ENCODE data around the gene PNMA1.
"Not testable (repeated sequence)": the region's sequence is repeated elsewhere in the genome, so short reads cannot be mapped to it uniquely, and the experiment has no call there.

The PNMA1 gene

GRCh38 chr14:73714656-73715081 is 485 bp upstream of the PNMA1 start:
- DNase-seq, result no peak

- DNase-seq, result no peak
Measured at GRCh38 chr14:73713206-73713802, 880 bp downstream of the PNMA1 start.

- no peak for DNase-seq
Measured at GRCh38 chr14:73712540-73713180, 1.5 kb downstream of the PNMA1 start.

GRCh38 chr14:73712071-73712506 is 2.1 kb downstream of the PNMA1 start:
- no peak for DNase-seq

- DNase-seq, result no peak
Measured at GRCh38 chr14:73710737-73711136, 3.4 kb downstream of the PNMA1 start.

GRCh38 chr14:73709904-73710469 is 4.2 kb downstream of the PNMA1 start:
- no peak for DNase-seq

DNA sequence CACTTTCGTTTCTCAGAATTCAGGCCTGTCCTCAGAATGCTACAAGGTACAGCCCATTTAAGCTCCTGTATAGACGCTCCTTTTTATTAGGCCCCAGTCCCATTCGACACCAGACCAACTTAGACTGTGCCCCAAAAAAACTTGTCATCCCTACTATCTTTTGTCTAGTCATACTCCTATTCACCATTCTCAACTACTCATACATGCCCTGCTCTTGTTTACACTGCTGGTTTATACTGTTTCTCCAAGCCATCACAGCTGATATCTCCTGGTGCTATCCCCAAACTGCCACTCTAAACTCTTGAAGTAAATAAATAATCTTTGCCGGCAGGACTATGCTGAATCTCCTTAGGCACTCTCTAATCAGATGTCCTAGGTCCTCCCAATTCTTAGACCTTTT is 6.1 kb downstream of the PNMA1 start:
- not testable (repeated sequence) for DNase-seq

DNA sequence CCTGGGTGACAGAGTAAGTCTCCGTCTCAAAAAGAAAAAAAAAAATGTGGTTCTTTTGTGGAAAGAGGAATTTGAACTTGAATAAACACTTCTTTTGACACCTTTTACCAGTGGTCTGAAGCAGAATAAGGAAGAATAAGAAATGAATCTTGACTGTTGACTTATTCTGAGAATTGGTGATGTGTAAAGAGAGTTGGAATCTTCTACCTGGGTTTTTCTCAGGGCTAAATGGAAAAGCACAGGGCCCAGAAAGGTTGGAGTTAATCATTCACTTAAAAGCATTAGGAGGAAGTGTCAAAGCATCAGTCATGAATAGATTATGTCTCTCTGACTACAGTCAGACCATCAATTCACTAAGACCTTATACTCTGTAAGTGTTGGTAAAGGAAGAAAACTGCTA is 13.9 kb downstream of the PNMA1 start:
- DNase-seq, result no peak

DNA sequence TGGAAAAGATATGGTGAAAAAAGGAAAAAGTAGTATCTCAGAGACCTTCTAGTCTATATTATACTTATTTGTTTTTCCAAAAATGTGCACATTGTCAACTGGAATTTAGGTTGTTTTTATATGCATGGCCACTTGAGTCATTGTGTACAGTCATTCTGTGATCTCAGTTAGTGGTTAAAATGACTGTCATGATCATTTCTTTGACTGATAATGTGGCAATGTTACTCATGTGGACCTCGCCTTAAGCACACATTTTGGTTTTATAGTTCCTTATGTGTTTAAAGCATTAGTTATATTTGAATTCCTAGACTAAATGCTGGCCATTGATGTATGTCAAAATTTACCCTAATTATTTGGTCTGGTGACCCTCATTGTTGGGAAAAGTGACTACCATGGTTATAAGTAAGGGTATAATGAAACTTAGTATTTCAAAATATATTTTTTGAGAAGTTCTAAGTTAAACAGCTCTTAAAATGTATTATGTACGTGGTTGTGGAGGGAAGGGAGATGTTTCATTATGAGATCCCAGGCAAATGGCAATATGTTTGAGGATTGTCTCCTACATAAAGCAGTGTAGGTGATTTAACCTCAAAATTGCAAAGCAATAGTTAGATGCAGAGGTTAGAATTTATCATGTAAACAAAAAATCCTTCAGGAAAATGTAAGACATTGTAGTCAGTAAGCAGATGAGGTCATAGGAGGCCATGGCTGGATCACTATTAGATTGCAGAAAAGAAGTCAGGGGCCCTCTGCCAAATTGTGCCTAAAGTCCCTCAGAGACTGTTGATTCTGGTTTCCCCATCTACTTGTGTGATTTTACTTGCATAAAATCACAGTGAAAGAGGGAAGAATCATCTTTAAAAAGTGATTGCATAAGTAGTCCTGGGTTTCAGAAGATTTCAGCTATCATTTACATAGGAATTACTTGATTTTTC is 17.5 kb downstream of the PNMA1 start:
- DNase-seq, result no peak

GRCh38 chr14:73695997-73696396 is 18.2 kb downstream of the PNMA1 start:
- no peak for DNase-seq

GRCh38 chr14:73695082-73695481 is 19.1 kb downstream of the PNMA1 start:
- no peak for DNase-seq

GRCh38 chr14:73694083-73694482 is 20.1 kb downstream of the PNMA1 start:
- DNase-seq, result no peak

GRCh38 chr14:73686901-73687300 is 27.3 kb downstream of the PNMA1 start:
- no peak for DNase-seq

DNA sequence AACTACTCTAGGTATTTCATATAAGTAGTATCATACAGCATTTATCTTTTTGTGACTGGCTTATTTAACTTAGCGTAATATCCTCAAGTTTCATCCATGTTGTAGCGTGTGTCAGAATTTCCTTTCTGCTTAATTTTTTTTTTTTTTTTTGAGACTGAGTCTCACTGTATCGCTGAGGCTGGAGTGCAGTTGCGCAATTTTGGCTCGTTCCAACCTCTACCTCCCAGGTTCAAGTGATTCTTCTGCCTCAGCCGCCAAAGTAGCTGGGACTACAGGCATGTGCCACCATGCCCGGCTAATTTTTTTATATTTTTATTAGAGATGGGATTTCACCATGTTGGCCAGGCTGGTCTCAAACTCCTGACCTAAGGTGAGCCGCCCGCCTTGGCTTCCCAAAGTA is 28.9 kb downstream of the PNMA1 start:
- DNase-seq, result no peak

- no peak for DNase-seq
Measured at GRCh38 chr14:73684627-73685026, 29.6 kb downstream of the PNMA1 start.

DNA sequence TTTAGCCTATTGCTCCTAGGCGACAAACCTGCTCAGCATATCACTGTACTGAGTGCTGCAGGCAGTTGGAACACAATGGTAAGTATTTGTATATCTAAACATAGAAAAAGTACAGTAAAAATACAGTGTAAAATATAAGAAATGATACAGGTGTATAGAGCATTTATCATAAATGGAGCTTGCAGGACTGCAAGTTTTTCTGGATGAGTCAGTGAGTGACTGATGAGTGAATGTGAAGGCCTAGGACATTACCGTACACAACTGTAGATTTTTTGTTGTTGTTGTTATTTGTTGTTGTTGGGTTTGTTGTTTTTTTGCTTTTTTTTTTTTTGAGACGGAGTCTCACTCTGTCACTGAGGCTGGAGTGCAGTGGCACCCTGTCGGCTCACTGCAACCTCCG is 33.4 kb downstream of the PNMA1 start:
- DNase-seq, result no peak

DNA sequence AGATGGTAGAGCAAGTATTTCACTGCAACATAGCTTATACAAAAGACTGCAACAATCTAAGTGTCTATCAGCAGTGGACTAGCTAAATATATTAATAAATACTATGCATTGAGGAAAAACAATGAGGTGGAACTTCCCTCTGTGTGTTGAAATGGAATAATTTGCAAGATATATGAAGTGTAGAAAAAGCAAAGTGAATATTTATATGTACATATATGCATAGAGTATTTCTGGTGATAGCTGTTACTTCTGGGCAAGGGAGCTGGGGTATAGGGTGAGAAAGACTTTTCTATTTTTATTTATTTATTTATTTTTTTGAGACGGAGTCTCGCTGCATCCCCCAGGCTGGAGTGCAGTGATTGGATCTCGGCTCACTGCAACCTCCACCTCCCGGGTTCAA is 35.5 kb downstream of the PNMA1 start:
- no peak for DNase-seq

DNA sequence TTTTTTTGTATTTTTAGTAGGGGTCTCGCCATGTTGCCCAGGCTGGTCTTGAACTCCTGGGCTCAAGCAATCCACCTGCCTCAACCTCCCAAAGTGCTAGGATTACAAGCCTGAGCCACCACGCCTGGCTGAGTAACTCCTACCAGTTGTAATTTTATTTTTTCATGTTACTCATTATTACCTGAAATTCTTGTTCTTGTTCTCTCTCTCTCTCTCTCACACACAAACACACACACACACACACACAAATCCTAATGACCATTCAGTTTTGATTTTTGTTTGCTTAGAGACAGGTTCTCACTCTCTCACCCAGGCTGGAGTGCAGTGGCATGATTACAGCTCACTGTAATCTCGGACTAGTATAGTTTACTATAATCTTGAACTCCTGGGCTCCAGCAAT is 39.2 kb downstream of the PNMA1 start:
- DNase-seq, result no peak

DNA sequence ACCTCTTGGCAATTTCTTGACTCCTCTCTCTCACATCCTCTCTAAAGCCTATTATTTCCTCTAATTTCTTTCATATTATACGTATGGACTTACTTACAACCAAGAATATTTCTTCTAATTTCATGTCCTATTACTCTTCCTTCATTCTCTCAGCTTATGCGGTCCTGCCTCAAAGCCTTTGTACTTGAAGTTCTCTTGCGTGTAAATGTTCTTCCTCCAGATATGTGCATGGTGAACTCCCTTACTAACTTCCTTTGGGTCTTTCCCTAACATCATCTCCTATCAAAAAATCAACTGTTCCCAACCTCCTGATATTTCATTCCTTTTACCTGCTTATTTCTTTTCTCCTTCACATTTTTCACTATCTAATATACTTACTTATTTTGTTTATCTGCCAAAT is 46.3 kb downstream of the PNMA1 start:
- DNase-seq, result no peak

DNA sequence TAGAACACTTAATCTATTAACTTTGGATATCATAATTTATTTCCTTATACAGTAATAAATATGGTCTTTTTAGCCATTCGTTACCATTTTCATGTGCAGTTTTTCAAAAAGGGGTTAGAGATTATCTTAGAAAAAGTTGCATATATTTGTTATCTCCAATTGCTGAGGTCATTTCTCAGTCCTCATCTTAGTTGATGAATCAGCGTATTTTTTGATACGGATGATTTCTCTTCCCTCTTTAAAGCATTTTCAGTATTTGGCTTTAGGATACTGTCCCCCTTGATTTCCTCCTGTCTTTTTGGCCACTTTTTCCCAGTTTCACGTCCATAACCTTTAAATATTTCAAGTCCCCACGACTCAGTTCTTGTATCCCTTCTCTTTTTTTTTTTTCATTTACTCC is 47.6 kb downstream of the PNMA1 start:
- no peak for DNase-seq

DNA sequence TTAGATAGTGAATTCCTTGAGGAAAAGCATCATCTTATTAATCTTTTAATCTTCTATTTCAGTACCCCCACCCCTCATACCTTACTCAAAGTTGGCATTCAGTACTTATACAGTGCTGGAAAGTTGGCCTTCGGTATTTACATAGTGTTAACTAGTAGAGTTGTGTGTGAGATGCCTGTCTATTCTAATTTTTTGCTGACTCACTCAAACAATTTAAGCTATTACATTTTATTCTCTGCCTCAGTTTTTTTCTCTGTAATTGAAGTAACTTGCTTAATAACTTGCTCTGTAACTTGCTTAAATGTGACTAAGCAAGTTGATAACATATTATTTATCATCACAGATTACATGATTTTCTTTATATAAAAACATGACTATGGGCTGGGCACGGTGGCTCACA is 49.1 kb downstream of the PNMA1 start:
- no peak for DNase-seq

DNA sequence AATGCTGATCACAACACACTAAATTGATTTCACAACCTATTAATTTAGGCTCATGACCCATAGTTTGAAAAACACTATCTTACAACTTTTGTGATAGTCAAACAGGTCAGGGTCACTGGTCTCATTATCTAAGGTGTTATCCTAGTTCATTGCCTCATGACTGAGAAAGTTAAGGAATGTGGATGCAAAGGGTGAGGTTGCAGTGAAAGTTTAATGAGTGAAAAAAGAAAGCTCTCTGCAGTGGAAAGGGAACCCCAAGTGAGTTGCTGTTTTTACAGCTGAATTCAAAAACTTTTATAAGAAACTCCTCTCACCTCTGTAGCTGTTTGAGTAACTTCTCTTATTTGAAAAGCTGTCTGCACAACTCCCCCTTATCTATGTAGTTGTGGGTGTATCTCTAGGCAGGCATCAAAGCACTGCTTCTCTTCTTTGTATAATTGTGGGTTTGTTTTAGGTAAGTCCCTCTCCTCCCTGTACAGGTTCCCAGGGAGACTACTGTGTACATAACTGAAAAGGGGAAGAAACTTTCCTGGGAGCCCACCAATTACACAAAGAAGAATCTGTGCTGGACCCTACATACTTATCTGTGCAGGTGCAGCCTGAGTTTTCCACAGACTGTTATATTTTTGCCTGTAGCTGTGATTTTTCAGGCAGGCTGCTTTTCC is 50.5 kb downstream of the PNMA1 start:
- no peak for DNase-seq

DNA sequence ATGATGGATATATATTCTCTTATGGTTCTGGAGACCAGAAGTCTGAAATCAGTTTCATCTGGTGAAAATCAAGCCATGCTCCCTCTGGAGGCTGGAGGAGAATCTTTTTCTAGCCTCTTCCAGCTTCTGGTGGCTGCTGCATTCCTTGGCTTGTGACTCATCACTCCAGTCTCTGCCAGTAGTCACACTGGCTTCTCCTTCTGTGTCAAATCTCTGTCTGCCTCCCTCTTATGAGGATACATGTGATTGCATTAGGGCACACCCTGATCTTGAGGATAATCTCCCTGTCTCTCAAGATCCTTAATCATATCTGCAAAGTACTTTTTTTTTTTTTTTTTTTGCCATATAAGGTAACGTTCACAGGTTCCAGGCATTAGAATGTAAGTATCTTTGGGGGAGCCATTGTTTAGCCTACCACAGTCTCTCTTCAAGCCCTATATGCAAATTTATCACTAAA is 51.7 kb downstream of the PNMA1 start:
- no peak for DNase-seq

Measured in effector CD8-positive, alpha-beta T cell (primary cell).